Hematopoietic multipotent progenitor cell treated with erythropoietin and hydrocortisone succinate and interleukin-3 and kit ligand, for 17 days (in vitro differentiated cells): ENCODE results near the gene SNX25.
"Not testable (repeated sequence)": the region's sequence is repeated elsewhere in the genome, so short reads cannot be mapped to it uniquely, and the experiment has no call there.

Source experiments
- DNase-seq: peaks from one replicate; pipeline ENCODE4 v3.0.0-alpha.2; 2015; ENCODE audit warnings: low spot score

The SNX25 gene

GRCh38 chr4:185344743-185345538, 135.5 kb downstream of the SNX25 start:
- DNase-seq: no peak

- no peak for DNase-seq
These were observed 137.7 kb downstream of the SNX25 start for GRCh38 chr4:185346975-185347601.

GRCh38 chr4:185351691-185352090, 142.3 kb downstream of the SNX25 start:
- DNase-seq: no peak

GRCh38 chr4:185352202-185352601, 142.8 kb downstream of the SNX25 start:
- no peak for DNase-seq

DNA sequence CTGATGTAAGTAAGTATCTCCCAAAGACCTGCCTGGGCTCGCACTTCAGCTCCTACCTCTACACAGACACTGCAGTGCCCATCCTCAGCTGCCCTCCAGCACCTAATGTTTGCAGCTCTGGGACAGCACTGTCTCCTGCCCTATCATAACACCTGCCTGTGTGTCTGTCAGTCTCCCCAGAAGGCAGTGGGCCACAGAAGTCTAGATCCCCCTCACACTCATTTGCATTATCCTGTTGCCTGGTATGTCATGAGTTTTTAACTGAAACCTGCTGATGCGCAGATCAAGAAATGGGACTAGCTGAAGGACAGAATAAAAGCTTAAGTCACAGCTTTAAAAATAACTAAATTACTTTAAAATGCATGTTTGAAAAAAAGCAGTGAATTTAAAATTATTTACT, 143.3 kb downstream of the SNX25 start:
- DNase-seq: no peak

DNA sequence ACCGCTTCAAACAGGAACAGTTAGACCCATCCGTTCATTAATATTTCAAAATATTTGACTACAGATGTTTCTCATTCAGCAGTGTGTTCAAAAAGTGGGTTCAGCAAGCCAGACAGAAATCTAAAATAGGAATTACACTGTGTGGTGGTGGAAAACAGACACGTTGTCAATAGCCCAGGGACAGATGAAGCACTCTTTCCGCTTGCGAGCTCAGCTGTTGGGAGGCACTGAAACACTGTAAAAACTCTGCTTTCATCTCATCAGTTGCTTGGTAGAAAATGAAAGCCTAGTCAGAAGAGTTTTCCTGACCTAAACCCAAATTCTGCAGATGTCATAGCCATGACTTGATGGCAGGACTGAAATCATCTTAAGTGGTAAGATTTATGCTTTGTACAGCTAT, 147.8 kb downstream of the SNX25 start:
- no peak for DNase-seq

GRCh38 chr4:185357733-185358440, 148.5 kb downstream of the SNX25 start:
- DNase-seq: no peak

DNA sequence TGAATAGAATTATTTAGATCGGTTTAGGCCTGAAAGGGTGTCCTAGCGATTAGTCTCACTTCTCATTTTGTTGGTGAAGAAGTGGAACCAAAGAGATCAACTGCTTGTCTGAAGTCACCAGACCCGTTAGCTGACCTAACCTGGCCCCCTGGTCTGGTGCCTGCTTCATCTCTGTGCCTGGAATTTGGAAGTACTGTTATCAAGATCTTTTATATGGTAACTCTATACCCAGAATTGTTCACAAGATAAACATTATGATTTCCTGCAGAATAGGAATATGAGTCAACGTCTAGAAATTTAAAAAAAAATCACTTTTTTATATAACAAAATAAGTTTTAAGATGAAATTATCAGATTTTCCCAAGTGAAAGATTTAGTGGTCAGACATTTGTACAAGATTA, 149.1 kb downstream of the SNX25 start:
- no peak for DNase-seq

- DNase-seq: no peak
These were observed 149.6 kb downstream of the SNX25 start for GRCh38 chr4:185358959-185359358.

GRCh38 chr4:185359767-185360446, 150.5 kb downstream of the SNX25 start:
- no peak for DNase-seq

GRCh38 chr4:185361872-185362271, 152.5 kb downstream of the SNX25 start:
- no peak for DNase-seq

DNA sequence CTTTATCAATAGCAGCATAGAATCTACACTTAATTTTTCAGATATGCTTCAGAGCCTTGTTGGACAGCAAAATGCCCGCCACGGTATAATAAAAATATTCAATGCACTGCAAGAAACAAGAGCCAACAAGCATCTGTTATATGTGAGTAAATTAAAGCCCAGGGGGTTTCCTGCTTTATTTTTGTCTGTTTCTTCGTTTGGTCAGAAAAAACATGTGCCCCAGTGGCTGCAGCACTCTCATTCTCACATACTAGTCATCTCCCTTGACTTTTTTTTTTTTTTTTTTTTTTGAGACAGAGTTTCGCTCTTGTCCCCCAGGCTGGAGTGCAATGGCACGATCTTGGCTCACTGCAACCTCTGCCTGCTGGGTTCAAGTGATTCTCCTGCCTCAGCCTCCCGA, 153.2 kb downstream of the SNX25 start:
- DNase-seq: not testable (repeated sequence)

GRCh38 chr4:185363251-185363650, 153.9 kb downstream of the SNX25 start:
- DNase-seq: no peak

DNA sequence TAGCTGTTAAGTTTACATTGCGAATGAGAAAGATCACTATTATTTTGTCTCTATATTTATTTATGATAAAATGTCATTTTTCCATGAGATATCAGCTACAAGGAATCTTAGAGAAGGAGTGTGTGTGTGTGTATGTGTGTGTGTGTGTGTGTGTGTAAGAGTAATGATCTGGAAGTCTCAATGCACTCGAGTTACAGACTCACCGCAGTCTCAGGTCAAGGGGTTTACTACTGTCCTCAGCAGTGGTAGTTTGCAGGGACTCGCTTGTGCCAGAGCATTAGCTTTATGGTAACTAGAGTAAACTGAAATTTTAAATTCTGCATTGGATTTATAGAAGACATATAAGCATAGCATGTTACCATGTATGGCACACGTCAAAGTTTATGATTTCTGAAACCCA, 155.5 kb downstream of the SNX25 start:
- no peak for DNase-seq

- DNase-seq: no peak
These were observed 160.3 kb downstream of the SNX25 start for GRCh38 chr4:185369731-185370130.

- DNase-seq: no peak
These were observed 161.0 kb downstream of the SNX25 start for GRCh38 chr4:185370268-185370949.

- no peak for DNase-seq
These were observed 162.3 kb downstream of the SNX25 start for GRCh38 chr4:185371702-185372101.

DNA sequence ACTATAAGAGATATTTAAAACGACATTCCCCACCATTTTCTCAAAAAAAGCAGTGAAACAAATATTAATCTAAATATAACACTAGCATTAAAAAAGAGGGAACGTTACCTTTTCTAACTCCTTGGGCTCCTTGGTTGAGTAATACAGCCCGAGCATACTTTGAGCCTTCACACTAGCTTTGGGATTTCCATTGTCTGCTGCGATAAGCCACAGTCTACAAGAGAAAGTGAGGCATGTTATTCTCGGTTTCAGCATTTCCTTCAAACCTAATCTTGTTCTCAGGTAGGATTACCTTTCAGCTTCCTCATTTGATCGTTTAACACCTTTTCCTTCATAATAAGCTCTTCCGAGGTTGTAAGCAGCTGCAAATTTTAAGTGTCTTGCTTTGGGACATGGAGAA, 164.6 kb downstream of the SNX25 start:
- no peak for DNase-seq

GRCh38 chr4:185374573-185374972, 165.2 kb downstream of the SNX25 start:
- no peak for DNase-seq

GRCh38 chr4:185378264-185378663, 168.9 kb downstream of the SNX25 start:
- DNase-seq: no peak

- DNase-seq: no peak
These were observed 170.2 kb downstream of the SNX25 start for GRCh38 chr4:185379326-185380295.
